GM13976 (cell line): ENCODE measurements around the gene CPNE5.

Source experiments
- DNase-seq: peaks from one replicate; pipeline ENCODE4 v3.0.0; 2012; ENCODE audit warnings: low spot score
- CTCF ChIP-seq: IDR thresholded peaks from 2 replicates; pipeline ENCODE4 v1.5.1; 2012; ENCODE audit warnings: borderline replicate concordance, mild to moderate bottlenecking; ENCODE audit not compliant: insufficient read depth; ENCODE audit errors: extremely low read depth, missing control alignments, control extremely low read depth
- in situ Hi-C: fragments of 300-500 bp; cut with MboI; formaldehyde crosslinking; loops from one replicate; pipeline ENCODE4 v1.12.0; 2022; ENCODE audit warnings: low sequenced_read_pairs, mixed read lengths, inconsistent platforms; ENCODE audit not compliant: unreplicated experiment

Gene CPNE5

GRCh38 chr6:36857325-36857724 is 18.1 kb upstream of the CPNE5 start:
- in situ Hi-C loops = no loop called here
- no peak for TF ChIP-seq CTCF
- DNase-seq = no peak

GRCh38 chr6:36856277-36856676 is 17.0 kb upstream of the CPNE5 start:
- DNase-seq = no peak
- in situ Hi-C loops = no loop called here
- no peak for TF ChIP-seq CTCF

- DNase-seq = no peak
- in situ Hi-C loops = no loop called here
These were observed 16.5 kb upstream of the CPNE5 start for GRCh38 chr6:36855750-36856149.

GRCh38 chr6:36853325-36853724 is 14.1 kb upstream of the CPNE5 start:
- in situ Hi-C loops = no loop called here
- DNase-seq = no peak

More at GRCh38 chr6:36855750-36856149, 16.5 kb upstream of the CPNE5 start:
- TF ChIP-seq CTCF = no peak

GRCh38 chr6:36852481-36853147 is 13.4 kb upstream of the CPNE5 start:
- no peak for DNase-seq
- TF ChIP-seq CTCF = no peak
- in situ Hi-C loops = no loop called here

More at GRCh38 chr6:36853325-36853724, 14.1 kb upstream of the CPNE5 start:
- TF ChIP-seq CTCF = no peak

- in situ Hi-C loops = no loop called here
- DNase-seq = no peak
- TF ChIP-seq CTCF = no peak
These were observed 12.4 kb upstream of the CPNE5 start for GRCh38 chr6:36851626-36852025.

GRCh38 chr6:36851149-36851614 is 11.9 kb upstream of the CPNE5 start:
- peak; percentile 64 for DNase-seq
- in situ Hi-C loops = no loop called here

More at GRCh38 chr6:36851149-36851614, 11.9 kb upstream of the CPNE5 start:
- TF ChIP-seq CTCF = peak; percentile 60
